SK-N-SH (cell line): ENCODE results near the gene RPE. TPM values are rescaled to one million over a fixed set of nuclear protein-coding genes. Genes with fewer than 3 reads are reported as not detected.

Source experiments
- CTCF ChIA-PET: fragments of 300-600, 350-600 bp; formaldehyde crosslinking; extraction: SDS; loops from one replicate; lab custom pipeline; 2021; lab: Yijun Ruan, JAX
- POLR2A ChIA-PET: fragments of 350-600 bp; sonication (Branson Sonifier 250); formaldehyde crosslinking; extraction: SDS; loops from one replicate; lab custom pipeline; 2020; ENCODE audit warnings: antibody characterized with exemption, inconsistent platforms; lab: Yijun Ruan, JAX
- DNase-seq: peaks from one replicate; pipeline ENCODE4 v3.0.0; 2012
- H2AFZ ChIP-seq: fragments of 200-600 bp; sonication (generic); 2 replicates; pipeline ENCODE4 v1.8.1; 2016; ENCODE audit warnings: antibody characterized with exemption, mild to moderate bottlenecking, low read depth
- H3F3A ChIP-seq: fragments of 200-600 bp; sonication (generic); replicated peaks from 2 replicates; pipeline ENCODE3; 2016; ENCODE audit warnings: antibody characterized with exemption, mild to moderate bottlenecking; ENCODE audit not compliant: insufficient read depth
- H3K27ac ChIP-seq, 2 experiments: fragments of 200-500 bp in 1 of 2; fragments of 200-600 bp in 1 of 2; sonication (Bioruptor generic) in 1 of 2; sonication (generic), shearing (Covaris generic) in 1 of 2; 2 replicates each; pipeline versions ENCODE4 v1.5.1 to v1.6.1; 2014 to 2016; ENCODE audit warnings: low read depth in 2 of 2, inconsistent platforms in 1 of 2, low read length in 1 of 2, mild to moderate bottlenecking in 1 of 2, mixed read lengths in 1 of 2
- H3K27me3 ChIP-seq: fragments of 200-600 bp; sonication (generic), shearing (Covaris generic); 2 replicates; pipeline ENCODE4 v1.6.1; 2016; ENCODE audit warnings: mixed run types; ENCODE audit not compliant: insufficient read depth
- H3K36me3 ChIP-seq, 2 experiments: fragments of 200-500 bp in 1 of 2; fragments of 200-600 bp in 1 of 2; sonication (Bioruptor generic) in 1 of 2; sonication (generic) in 1 of 2; replicated peaks in 1 of 2; 2 replicates each; pipeline versions ENCODE3 to v1.5.1; 2014 to 2016; ENCODE audit warnings: low read length in 1 of 2, mild to moderate bottlenecking in 1 of 2; ENCODE audit not compliant: insufficient read depth in 2 of 2, control insufficient read depth in 1 of 2
- H3K4me1 ChIP-seq, 2 experiments: fragments of 200-500 bp in 1 of 2; fragments of 200-600 bp in 1 of 2; sonication (Bioruptor generic) in 1 of 2; sonication (generic), shearing (Covaris generic) in 1 of 2; 2 replicates each; pipeline versions ENCODE4 v1.5.1 to v1.6.1; 2014 to 2016; ENCODE audit warnings: low read depth in 1 of 2, low read length in 1 of 2, mixed run types in 1 of 2; ENCODE audit not compliant: insufficient read depth in 2 of 2, control insufficient read depth in 1 of 2
- H3K4me2 ChIP-seq: fragments of 200-600 bp; sonication (generic), shearing (Covaris generic); 2 replicates; pipeline ENCODE4 v1.6.1; 2017; ENCODE audit warnings: mixed run types
- H3K4me3 ChIP-seq, 2 experiments: fragments of 200-500 bp in 1 of 2; fragments of 200-600 bp in 1 of 2; sonication (Bioruptor generic) in 1 of 2; sonication (generic), shearing (Covaris generic) in 1 of 2; 2 replicates each; pipeline versions ENCODE4 v1.5.1 to v1.8.1; 2014 to 2016; ENCODE audit warnings: low read depth in 2 of 2, inconsistent platforms in 1 of 2, low read length in 1 of 2, mild to moderate bottlenecking in 1 of 2, mixed read lengths in 1 of 2, moderate library complexity in 1 of 2
- H3K79me2 ChIP-seq: fragments of 200-600 bp; sonication (generic); 2 replicates; pipeline ENCODE4 v1.8.1; 2017; ENCODE audit warnings: mild to moderate bottlenecking; ENCODE audit not compliant: insufficient read depth
- H3K9ac ChIP-seq: fragments of 200-600 bp; sonication (generic); 2 replicates; pipeline ENCODE4 v1.6.1; 2017; ENCODE audit warnings: mixed run types
- H3K9me2 ChIP-seq: fragments of 200-600 bp; sonication (generic); 2 replicates; pipeline ENCODE4 v1.6.1; 2017; ENCODE audit warnings: mixed run types
- H3K9me3 ChIP-seq: fragments of 200-600 bp; sonication (generic); 2 replicates; pipeline ENCODE4 v1.6.1; 2017; ENCODE audit warnings: mixed run types, mild to moderate bottlenecking, moderate library complexity
- H4K20me1 ChIP-seq: fragments of 200-600 bp; sonication (generic); 2 replicates; pipeline ENCODE4 v1.6.1; 2017; ENCODE audit warnings: mild to moderate bottlenecking, mixed run types; ENCODE audit not compliant: insufficient read depth
- CTCF ChIP-seq: fragments of 200-600 bp; sonication (generic); IDR thresholded peaks from 2 replicates; pipeline ENCODE4 v1.6.1; 2017; ENCODE audit warnings: antibody characterized with exemption, mild to moderate bottlenecking, moderate library complexity
- ELF1 ChIP-seq: IDR thresholded peaks from 2 replicates; pipeline ENCODE4 v1.4.0; 2012
- EP300 ChIP-seq, 2 experiments: IDR thresholded peaks; 2 replicates each; pipeline versions ENCODE4 v1.4.0 to v1.6.1; 2012; ENCODE audit warnings: borderline replicate concordance in 1 of 2, low read depth in 1 of 2, low read length in 1 of 2
- EZH2phosphoT487 ChIP-seq: fragments of 200-600 bp; sonication (generic); IDR thresholded peaks from 2 replicates; pipeline ENCODE4 v1.6.1; 2017; ENCODE audit warnings: low read depth, mixed run types, mild to moderate bottlenecking, antibody characterized with exemption, moderate library complexity, borderline replicate concordance
- FOXM1 ChIP-seq: IDR thresholded peaks from 2 replicates; pipeline ENCODE4 v1.4.0; 2012; ENCODE audit warnings: low read depth, mild to moderate bottlenecking
- GABPA ChIP-seq: IDR thresholded peaks from 2 replicates; pipeline ENCODE4 v1.4.0; 2012; ENCODE audit warnings: low read depth, mild to moderate bottlenecking
- IRF3 ChIP-seq: fragments of 150-350 bp; IDR thresholded peaks from 2 replicates; pipeline ENCODE4 v1.6.1; 2016; ENCODE audit warnings: mild to moderate bottlenecking, low read depth, low read length
- MEF2A ChIP-seq: IDR thresholded peaks from 2 replicates; pipeline ENCODE4 v1.4.0; 2012; ENCODE audit warnings: low read depth, borderline replicate concordance
- NFIC ChIP-seq: IDR thresholded peaks from 2 replicates; pipeline ENCODE4 v1.4.0; 2012; ENCODE audit warnings: borderline replicate concordance
- NRF1 ChIP-seq: IDR thresholded peaks from 2 replicates; pipeline ENCODE4 v1.6.1; 2012; ENCODE audit warnings: low read depth, mild to moderate bottlenecking, low read length
- PBX3 ChIP-seq: IDR thresholded peaks from 2 replicates; pipeline ENCODE4; 2012
- POLR2AphosphoS5 ChIP-seq: IDR thresholded peaks from 2 replicates; pipeline ENCODE4 v1.6.1; 2012; ENCODE audit warnings: low read depth, low read length
- RCOR1 ChIP-seq: fragments of 150-350 bp; IDR thresholded peaks from 2 replicates; pipeline ENCODE4 v1.6.1; 2017; ENCODE audit warnings: antibody characterized with exemption, low read length
- RFX5 ChIP-seq: IDR thresholded peaks from 2 replicates; pipeline ENCODE4 v1.6.1; 2012; ENCODE audit warnings: mild to moderate bottlenecking, improper control_type of control experiment, low read length
- SMC3 ChIP-seq: IDR thresholded peaks from 2 replicates; pipeline ENCODE4 v1.6.1; 2012; ENCODE audit warnings: low read depth, low read length, improper control_type of control experiment
- TAF1 ChIP-seq: IDR thresholded peaks from 2 replicates; pipeline ENCODE4 v1.6.1; 2012; ENCODE audit warnings: low read depth, mild to moderate bottlenecking, low read length, moderate library complexity, borderline replicate concordance
- TCF12 ChIP-seq: IDR thresholded peaks from 2 replicates; pipeline ENCODE4 v1.4.0; 2012
- TEAD4 ChIP-seq: IDR thresholded peaks from 2 replicates; pipeline ENCODE4 v1.4.0; 2012; ENCODE audit warnings: mild to moderate bottlenecking, borderline replicate concordance; ENCODE audit not compliant: insufficient read depth
- WGBS: methylation state at CpG from one replicate; pipeline ENCODE4 v1.1.6; 2017; ENCODE audit warnings: low lambda C conversion rate; 5-methylcytosine and 5-hydroxymethylcytosine counted together
- polyA plus RNA-seq, 3 experiments: library from polyadenylated mRNA; depleted of rRNA; stranded (reverse); fragments of >200 nt; gene quantifications; 2 replicates each; pipeline ENCODE4 v1.2.3, GENCODE V29; 2012
- TF ChIP-seq, protein P1 (sequence below): IDR thresholded peaks from 2 replicates; pipeline ENCODE4 v1.4.0; 2012; ENCODE audit warnings: low read depth, borderline replicate concordance
- TF ChIP-seq, protein P2 (sequence below): fragments of 150-350 bp; IDR thresholded peaks from 2 replicates; pipeline ENCODE4 v1.6.1; 2017; ENCODE audit warnings: antibody characterized with exemption, low read length, low read depth, borderline replicate concordance

RPE gene
- polyA plus RNA-seq, 1 of the 3 experiments (the other 2 are of a cell fraction): 62.9 TPM

DNA sequence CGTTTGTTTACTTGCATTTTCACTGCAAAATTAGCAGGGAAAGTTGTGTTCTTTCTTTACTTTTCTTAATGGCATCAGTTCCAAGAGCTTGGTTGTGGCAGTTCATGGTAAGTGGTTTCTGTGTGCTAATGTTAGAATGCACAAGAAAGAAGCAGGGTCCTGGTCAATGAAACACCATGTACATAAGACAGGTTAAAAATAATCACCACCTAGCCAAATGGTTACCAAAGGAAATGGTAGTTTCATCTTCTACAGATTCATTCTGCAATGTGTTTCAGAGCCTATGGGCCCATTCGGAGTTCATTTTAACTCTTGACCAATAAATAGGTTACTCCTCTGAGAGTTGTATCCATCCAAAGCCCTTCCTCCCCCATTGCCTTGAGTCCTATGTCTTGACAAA is 18.1 kb upstream of the RPE start:
- ChIA-PET POLR2A (no interaction called here), CTCF (interaction anchor here (0.6 kb wide), 1 partner anchor 99 kb away, joined by 3 read pairs; no protein-coding TSS in a partner anchor)
- no peaks in the 10 kb centered on the region for H3K79me2 ChIP-seq
- no peak for TF ChIP-seq RFX5
- no peak for TF ChIP-seq NFIC
- TF ChIP-seq, protein P1, sequence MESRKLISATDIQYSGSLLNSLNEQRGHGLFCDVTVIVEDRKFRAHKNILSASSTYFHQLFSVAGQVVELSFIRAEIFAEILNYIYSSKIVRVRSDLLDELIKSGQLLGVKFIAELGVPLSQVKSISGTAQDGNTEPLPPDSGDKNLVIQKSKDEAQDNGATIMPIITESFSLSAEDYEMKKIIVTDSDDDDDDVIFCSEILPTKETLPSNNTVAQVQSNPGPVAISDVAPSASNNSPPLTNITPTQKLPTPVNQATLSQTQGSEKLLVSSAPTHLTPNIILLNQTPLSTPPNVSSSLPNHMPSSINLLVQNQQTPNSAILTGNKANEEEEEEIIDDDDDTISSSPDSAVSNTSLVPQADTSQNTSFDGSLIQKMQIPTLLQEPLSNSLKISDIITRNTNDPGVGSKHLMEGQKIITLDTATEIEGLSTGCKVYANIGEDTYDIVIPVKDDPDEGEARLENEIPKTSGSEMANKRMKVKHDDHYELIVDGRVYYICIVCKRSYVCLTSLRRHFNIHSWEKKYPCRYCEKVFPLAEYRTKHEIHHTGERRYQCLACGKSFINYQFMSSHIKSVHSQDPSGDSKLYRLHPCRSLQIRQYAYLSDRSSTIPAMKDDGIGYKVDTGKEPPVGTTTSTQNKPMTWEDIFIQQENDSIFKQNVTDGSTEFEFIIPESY: no peak
- TF ChIP-seq POLR2AphosphoS5: no peak
- TF ChIP-seq FOXM1: no peak
- no peak for TF ChIP-seq GABPA
- TF ChIP-seq TEAD4: no peak
- TF ChIP-seq EP300 (IDR thresholded peaks at IDR 0.05; ENCODE audit: borderline replicate concordance in 1 of 2, low read depth in 1 of 2, low read length in 1 of 2): no peak
- TF ChIP-seq IRF3: no peak
- no peak for TF ChIP-seq NRF1
- no peak for TF ChIP-seq SMC3
- H2AFZ ChIP-seq: no peak overlapping the region
- H3K27ac ChIP-seq: no peak overlapping the region
- H3K27me3 ChIP-seq: no peaks in the 10 kb centered on the region
- 93% methylated on average over 1 of the region's 2 CpGs for WGBS
- no peaks in the 10 kb centered on the region for H3K4me1 ChIP-seq
- H3K9me2 ChIP-seq: no peaks in the 10 kb centered on the region
- no peaks in the 10 kb centered on the region for H3K9me3 ChIP-seq
- no peak for DNase-seq
- H3K4me3 ChIP-seq: no peak overlapping the region
- H3K4me2 ChIP-seq: no peak overlapping the region
- no peak overlapping the region for H3K9ac ChIP-seq
- H3K36me3 ChIP-seq: no peaks in the 10 kb centered on the region
- H3F3A ChIP-seq: no peaks in the 10 kb centered on the region
- no peaks in the 10 kb centered on the region for H4K20me1 ChIP-seq

GRCh38 chr2:209985874-209986273 is 16.6 kb upstream of the RPE start:
- DNase-seq: no peak
- no peaks in the 10 kb centered on the region for H4K20me1 ChIP-seq
- H3K36me3 ChIP-seq: no peaks in the 10 kb centered on the region
- no peaks in the 10 kb centered on the region for H3K9me3 ChIP-seq
- H3K9ac ChIP-seq: no peak overlapping the region
- H3K27ac ChIP-seq: no peak overlapping the region
- no peak overlapping the region for H3K4me2 ChIP-seq
- WGBS: 66% methylated on average over 3 of the region's 3 CpGs
- H2AFZ ChIP-seq: no peak overlapping the region
- TF ChIP-seq MEF2A (no peak), TAF1 (no peak), SMC3 (no peak), TCF12 (no peak), CTCF (no peak), PBX3 (no peak), EZH2phosphoT487 (no peak), NFIC (no peak), ELF1 (no peak), RCOR1 (no peak)
- TF ChIP-seq, protein P2, sequence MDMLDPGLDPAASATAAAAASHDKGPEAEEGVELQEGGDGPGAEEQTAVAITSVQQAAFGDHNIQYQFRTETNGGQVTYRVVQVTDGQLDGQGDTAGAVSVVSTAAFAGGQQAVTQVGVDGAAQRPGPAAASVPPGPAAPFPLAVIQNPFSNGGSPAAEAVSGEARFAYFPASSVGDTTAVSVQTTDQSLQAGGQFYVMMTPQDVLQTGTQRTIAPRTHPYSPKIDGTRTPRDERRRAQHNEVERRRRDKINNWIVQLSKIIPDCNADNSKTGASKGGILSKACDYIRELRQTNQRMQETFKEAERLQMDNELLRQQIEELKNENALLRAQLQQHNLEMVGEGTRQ: no peak
- POLR2A ChIA-PET: no interaction called here
- no peaks in the 10 kb centered on the region for H3K79me2 ChIP-seq
- no peak overlapping the region for H3K4me3 ChIP-seq
- no peaks in the 10 kb centered on the region for H3K9me2 ChIP-seq
- CTCF ChIA-PET: interaction anchor here (1.0 to 1.9 kb wide), 4 partner anchors 8 to 217 kb away, joined by 3 to 10 read pairs (median 6); no protein-coding TSS in a partner anchor
- no peaks in the 10 kb centered on the region for H3F3A ChIP-seq
- no peaks in the 10 kb centered on the region for H3K27me3 ChIP-seq
- H3K4me1 ChIP-seq: no peaks in the 10 kb centered on the region
